B cell (primary cell): ENCODE data around the gene ERCC1. TPM values are rescaled to one million over a fixed set of nuclear protein-coding genes. Genes with fewer than 3 reads are reported as not detected.
A peak's percentile ranks its signal among the peaks of the same experiment; 100 is the strongest.

Source experiments
- ATAC-seq: fragments of 200-7000 bp; cut with Tn5 transposase; one replicate; pipeline ENCODE4 v1.10.0; 2021; ENCODE audit warnings: low read depth, mild to moderate bottlenecking, moderate number of reproducible peaks, moderate library complexity
- CTCF ChIA-PET: fragments of 350-600 bp; sonication (Branson Sonifier 250); formaldehyde crosslinking; loops from one replicate; lab custom pipeline; 2021; ENCODE audit warnings: antibody characterized with exemption, inconsistent platforms; lab: Charles Lee
- POLR2A ChIA-PET: fragments of 350-600 bp; sonication (Branson Sonifier 250); formaldehyde crosslinking; loops from one replicate; lab custom pipeline; 2021; ENCODE audit warnings: antibody characterized with exemption; lab: Charles Lee
- DNase-seq: peaks from one replicate; pipeline ENCODE4 v3.0.0; 2013
- H2AFZ ChIP-seq: 2 replicates; pipeline ENCODE4 v1.6.1; 2012; ENCODE audit warnings: mild to moderate bottlenecking, low read depth, low read length; ENCODE audit not compliant: insufficient read depth, poor library complexity, severe bottlenecking
- H3K27ac ChIP-seq, 2 donors: 1 replicate in 1 of 2; 2 replicates in 1 of 2; pipeline ENCODE4 v1.5.1; 2012 to 2013; ENCODE audit warnings: low read length in 2 of 2, mild to moderate bottlenecking in 2 of 2, moderate library complexity in 1 of 2
- H3K27me3 ChIP-seq, 4 experiments: fragments of 200-600 bp in 1 of 4; sonication (generic) in 1 of 4; replicated peaks in 1 of 4; 1 replicate in 2 of 4; 2 replicates in 2 of 4; pipeline versions ENCODE4 v1.6.1 to v1.7.0; 2013 to 2016; ENCODE audit warnings: low read length in 3 of 4, mild to moderate bottlenecking in 2 of 4, mixed read lengths in 1 of 4, moderate library complexity in 1 of 4; ENCODE audit not compliant: insufficient read depth in 4 of 4, control insufficient read depth in 3 of 4; ENCODE audit errors: control extremely low read depth in 1 of 4
- H3K36me3 ChIP-seq, 2 experiments: replicated peaks in 1 of 2; 1 replicate in 1 of 2; 2 replicates in 1 of 2; pipeline versions ENCODE4 v1.6.1 to v1.7.1; 2013; ENCODE audit warnings: low read length in 1 of 2; ENCODE audit not compliant: insufficient read depth in 2 of 2, control insufficient read depth in 1 of 2; ENCODE audit errors: control extremely low read depth in 1 of 2, extremely low read depth in 1 of 2
- H3K4me1 ChIP-seq, 2 donors: fragments of 200-600 bp in 1 of 2; sonication (generic) in 1 of 2; 1 replicate in 1 of 2; 2 replicates in 1 of 2; pipeline versions ENCODE4 v1.5.1 to v1.6.1; 2013 to 2017; ENCODE audit warnings: low read length in 2 of 2; ENCODE audit not compliant: control insufficient read depth in 2 of 2, insufficient read depth in 2 of 2
- H3K4me2 ChIP-seq: replicated peaks from 2 replicates; pipeline ENCODE3; 2012; ENCODE audit warnings: mild to moderate bottlenecking, low read depth, low read length; ENCODE audit not compliant: poor library complexity, severe bottlenecking
- H3K4me3 ChIP-seq, 5 experiments: fragments of 200-600 bp in 1 of 5; sonication (generic) in 1 of 5; 1 replicate in 3 of 5; 2 replicates in 2 of 5; pipeline versions ENCODE4 v1.5.1 to v1.7.0; 2011 to 2016; ENCODE audit warnings: low read length in 4 of 5, mild to moderate bottlenecking in 4 of 5, low read depth in 2 of 5, control low read depth in 1 of 5, moderate library complexity in 1 of 5; ENCODE audit not compliant: insufficient read depth in 1 of 5; ENCODE audit errors: control extremely low read depth in 1 of 5, extremely low read depth in 1 of 5
- H3K79me2 ChIP-seq: fragments of 200-600 bp; sonication (generic); one replicate; pipeline ENCODE4 v1.6.0; 2016; ENCODE audit warnings: low read length; ENCODE audit not compliant: control insufficient read depth, insufficient read depth
- H3K9ac ChIP-seq: fragments of 200-600 bp; sonication (generic); 2 replicates; pipeline ENCODE4 v1.6.1; 2017; ENCODE audit warnings: mild to moderate bottlenecking, low read length, moderate library complexity
- H3K9me3 ChIP-seq, 3 donors: one replicate each; pipeline versions ENCODE4 v1.6.1 to v1.7.1; 2013; ENCODE audit warnings: low read length in 2 of 3; ENCODE audit not compliant: control insufficient read depth in 2 of 3, insufficient read depth in 1 of 3; ENCODE audit errors: control extremely low read depth in 1 of 3
- H4K20me1 ChIP-seq: 2 replicates; pipeline ENCODE4 v1.6.0; 2012; ENCODE audit warnings: mild to moderate bottlenecking, low read length; ENCODE audit not compliant: insufficient read depth, control insufficient read depth, poor library complexity, severe bottlenecking
- H3K27ac Mint-ChIP-seq: one replicate; pipeline ENCODE4 v1.8.0; 2021; ENCODE audit warnings: mixed read lengths
- H3K27me3 Mint-ChIP-seq: one replicate; pipeline ENCODE4 v1.8.0; 2021; ENCODE audit warnings: mixed read lengths
- H3K4me1 Mint-ChIP-seq: one replicate; pipeline ENCODE4 v1.8.0; 2021; ENCODE audit warnings: mixed read lengths
- H3K4me3 Mint-ChIP-seq: one replicate; pipeline ENCODE4 v1.8.0; 2021; ENCODE audit warnings: mixed read lengths
- H3K9me3 Mint-ChIP-seq: one replicate; pipeline ENCODE4 v1.8.0; 2022; ENCODE audit warnings: mixed read lengths; ENCODE audit not compliant: insufficient read depth
- CTCF ChIP-seq: fragments of 200-600 bp; IDR thresholded peaks from one replicate; pipeline ENCODE4 v1.8.0; 2022; ENCODE audit warnings: antibody characterized with exemption, mild to moderate bottlenecking
- EZH2 ChIP-seq: IDR thresholded peaks from 2 replicates; pipeline ENCODE4 v1.6.1; 2012; ENCODE audit warnings: borderline replicate concordance, low read depth, mild to moderate bottlenecking, moderate library complexity, low read length; ENCODE audit not compliant: insufficient read depth, poor library complexity, severe bottlenecking
- WGBS: methylation state at CpG from one replicate; pipeline ENCODE4 v1.1.5; 2013; ENCODE audit warnings: missing lambda C conversion rate; ENCODE audit not compliant: insufficient coverage; 5-methylcytosine and 5-hydroxymethylcytosine counted together
- intact Hi-C: fragments of 100-400 bp; cut with micrococcal nuclease; formaldehyde crosslinking; loops from one replicate; pipeline ENCODE4 v1.10.0; 2022
- polyA plus RNA-seq: library from polyadenylated mRNA; depleted of rRNA; stranded (reverse); fragments of >200 nt; gene quantifications from 2 replicates; pipeline ENCODE4 v1.2.3, GENCODE V29; 2012
- total RNA-seq, 2 donors: library from RNA; stranded (reverse); fragments of 120-200 nt in 1 of 2; gene quantifications; 1 replicate in 1 of 2; 2 replicates in 1 of 2; pipeline versions ENCODE4 v1.2.3 to v1.2.4, GENCODE V29; 2013 to 2022

ERCC1 gene
- total and polyA plus RNA-seq, 2 donors (not counting 1 experiment from before 2014, with no cell fraction given), result 75.7 to 81.9 TPM

DNA sequence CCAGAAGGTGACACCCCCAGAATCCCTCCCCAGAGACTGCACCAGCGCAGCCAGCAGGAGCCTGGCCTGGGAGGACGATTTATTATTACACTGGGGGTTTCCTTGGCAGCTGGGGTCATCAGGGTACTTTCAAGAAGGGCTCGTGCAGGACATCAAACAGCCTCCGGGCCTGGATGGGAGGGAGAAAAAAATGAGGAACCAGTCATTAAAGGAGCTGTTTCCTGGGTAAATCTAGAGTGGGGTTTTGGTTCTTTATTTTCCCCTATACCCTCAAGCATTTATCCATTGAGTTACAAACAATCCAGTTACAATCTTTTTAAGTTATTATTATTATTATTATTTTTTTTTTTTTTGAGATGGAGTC lies 14.2 kb downstream of the ERCC1 start:
- no peak for ATAC-seq
- Histone ChIP-seq H3K36me3 (peaks cover 3 to 14% of the 10 kb centered on the region in 2 experiments), H3K79me2 (peaks cover 28% of the 10 kb centered on the region), H4K20me1 (peaks cover 8% of the 10 kb centered on the region), H3K4me3 (no peak overlapping the region), H3K4me1 (peaks cover 15 to 29% of the 10 kb centered on the region in 2 donors), H3K9me3 (peaks cover 0 to 3% (median 0%) of the 10 kb centered on the region in 3 donors), H2AFZ (no peak overlapping the region), H3K27ac (no peak overlapping the region), H3K27me3 (peaks cover 0 to 6% (median 2%) of the 10 kb centered on the region in 4 experiments), H3K9ac (no peak overlapping the region), H3K4me2 (no peak overlapping the region)
- TF ChIP-seq EZH2, result no peak
- TF ChIP-seq CTCF, result no peak
- no peak overlapping the region for H3K27ac Mint-ChIP-seq
- no peaks in the 10 kb centered on the region for H3K27me3 Mint-ChIP-seq
- CTCF ChIA-PET, result interaction anchor here (0.9 to 1.6 kb wide), 4 partner anchors 30 to 76 kb away, joined by 3 to 6 read pairs (median 4); no protein-coding TSS in a partner anchor
- intact Hi-C loops, result loop anchor here (5.0 to 10.0 kb wide), 3 partner anchors 33 to 585 kb away; partner anchors contain the start of genes CCDC61 and RELB
- no peak for DNase-seq
- POLR2A ChIA-PET, result interaction anchor here (0.6 to 0.7 kb wide), 2 partner anchors 10 to 15 kb away, joined by 3 to 6 read pairs; no protein-coding TSS in a partner anchor
- peaks cover 33% of the 10 kb centered on the region for H3K4me1 Mint-ChIP-seq
- no peaks in the 10 kb centered on the region for H3K9me3 Mint-ChIP-seq
- whole genome bisulfite sequencing, result 57% methylated on average over 1 of the region's 4 CpGs
- no peak overlapping the region for H3K4me3 Mint-ChIP-seq

GRCh38 chr19:45408830-45409556 lies 14.7 kb downstream of the ERCC1 start:
- DNase-seq (no peak), ATAC-seq (no peak)
- intact Hi-C loops, result loop anchor here (5.0 to 10.0 kb wide), 3 partner anchors 33 to 586 kb away; partner anchors contain the start of genes CCDC61 and RELB
- TF ChIP-seq CTCF (no peak), EZH2 (no peak)
- Histone ChIP-seq H3K36me3 (peaks cover 3 to 11% of the 10 kb centered on the region in 2 experiments), H3K9me3 (peaks cover 0 to 8% (median 0%) of the 10 kb centered on the region in 3 donors), H3K9ac (no peak overlapping the region), H3K27me3 (peaks cover 0 to 12% (median 5%) of the 10 kb centered on the region in 4 experiments), H3K79me2 (peaks cover 28% of the 10 kb centered on the region), H3K4me3 (no peak overlapping the region), H4K20me1 (peaks cover 12% of the 10 kb centered on the region), H3K4me2 (no peak overlapping the region), H3K4me1 (peaks cover 21 to 35% of the 10 kb centered on the region in 2 donors), H2AFZ (no peak overlapping the region), H3K27ac (no peak overlapping the region)
- POLR2A ChIA-PET, result interaction anchor here (0.6 to 0.7 kb wide), 3 partner anchors 11 to 70 kb away, joined by 3 to 6 read pairs (median 3); no protein-coding TSS in a partner anchor
- no peak overlapping the region for H3K4me3 Mint-ChIP-seq
- no peaks in the 10 kb centered on the region for H3K9me3 Mint-ChIP-seq
- peaks cover 2% of the 10 kb centered on the region for H3K27me3 Mint-ChIP-seq
- CTCF ChIA-PET, result interaction anchor here (0.9 to 1.6 kb wide), 4 partner anchors 30 to 76 kb away, joined by 3 to 6 read pairs (median 4); no protein-coding TSS in a partner anchor
- peak overlapping the region; percentile 46 for H3K27ac Mint-ChIP-seq
- 96% methylated on average over 13 of the region's 15 CpGs for WGBS
- H3K4me1 Mint-ChIP-seq, result peaks cover 38% of the 10 kb centered on the region
